Endothelial cell of umbilical vein (primary cell): ENCODE measurements around the gene HMGA1.

Experiments used
- EZH2 ChIP-seq: IDR thresholded peaks from 2 replicates; pipeline ENCODE4 v1.6.1; 2012; ENCODE audit warnings: borderline replicate concordance, low read depth, mild to moderate bottlenecking, moderate library complexity, low read length, inconsistent platforms; ENCODE audit not compliant: severe bottlenecking
- GATA2 ChIP-seq: IDR thresholded peaks from 2 replicates; pipeline ENCODE4 v1.7.0; 2011; ENCODE audit warnings: low read depth, mild to moderate bottlenecking, moderate library complexity, mixed read lengths, low read length; ENCODE audit not compliant: insufficient read length, insufficient read depth
- JUN ChIP-seq: IDR thresholded peaks from 2 replicates; pipeline ENCODE4 v1.6.1; 2011; ENCODE audit warnings: borderline replicate concordance, low read depth; ENCODE audit not compliant: insufficient read length, insufficient read depth
- MYC ChIP-seq: IDR thresholded peaks from one replicate; pipeline ENCODE4 v1.6.1; 2011; ENCODE audit warnings: mild to moderate bottlenecking, low read depth, low read length
- POLR2A ChIP-seq: IDR thresholded peaks from 2 replicates; pipeline ENCODE4 v1.6.1; 2012; ENCODE audit warnings: low read depth, mild to moderate bottlenecking, control low read depth, low read length
- POLR2AphosphoS5 ChIP-seq: IDR thresholded peaks from 2 replicates; pipeline ENCODE4 v1.6.1; 2012; ENCODE audit warnings: low read depth, mild to moderate bottlenecking, control low read depth, low read length, moderate library complexity; ENCODE audit not compliant: insufficient read depth
- TF ChIP-seq, protein P1 (sequence below), 2 donors: IDR thresholded peaks; 1 replicate in 1 of 2; 2 replicates in 1 of 2; pipeline ENCODE4 v1.5.1; 2011; ENCODE audit warnings: low read length in 2 of 2, mild to moderate bottlenecking in 2 of 2, moderate library complexity in 2 of 2, control low read depth in 1 of 2, inconsistent platforms in 1 of 2, low read depth in 1 of 2; ENCODE audit not compliant: insufficient read depth in 1 of 2; ENCODE audit errors: extremely low read depth in 1 of 2
- TF ChIP-seq, protein P2 (sequence below): IDR thresholded peaks from 2 replicates; pipeline ENCODE4 v1.6.1; 2011; ENCODE audit not compliant: insufficient read depth, insufficient read length

- TF ChIP-seq, protein P1, sequence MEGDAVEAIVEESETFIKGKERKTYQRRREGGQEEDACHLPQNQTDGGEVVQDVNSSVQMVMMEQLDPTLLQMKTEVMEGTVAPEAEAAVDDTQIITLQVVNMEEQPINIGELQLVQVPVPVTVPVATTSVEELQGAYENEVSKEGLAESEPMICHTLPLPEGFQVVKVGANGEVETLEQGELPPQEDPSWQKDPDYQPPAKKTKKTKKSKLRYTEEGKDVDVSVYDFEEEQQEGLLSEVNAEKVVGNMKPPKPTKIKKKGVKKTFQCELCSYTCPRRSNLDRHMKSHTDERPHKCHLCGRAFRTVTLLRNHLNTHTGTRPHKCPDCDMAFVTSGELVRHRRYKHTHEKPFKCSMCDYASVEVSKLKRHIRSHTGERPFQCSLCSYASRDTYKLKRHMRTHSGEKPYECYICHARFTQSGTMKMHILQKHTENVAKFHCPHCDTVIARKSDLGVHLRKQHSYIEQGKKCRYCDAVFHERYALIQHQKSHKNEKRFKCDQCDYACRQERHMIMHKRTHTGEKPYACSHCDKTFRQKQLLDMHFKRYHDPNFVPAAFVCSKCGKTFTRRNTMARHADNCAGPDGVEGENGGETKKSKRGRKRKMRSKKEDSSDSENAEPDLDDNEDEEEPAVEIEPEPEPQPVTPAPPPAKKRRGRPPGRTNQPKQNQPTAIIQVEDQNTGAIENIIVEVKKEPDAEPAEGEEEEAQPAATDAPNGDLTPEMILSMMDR (IDR thresholded peaks at IDR 0.05; ENCODE audit: extremely low read depth in 1 of 2, insufficient read depth in 1 of 2, low read depth in 1 of 2, low read length in 2 of 2), result no peak
- peak; percentile 57 for TF ChIP-seq POLR2A
- no peak for TF ChIP-seq JUN
- TF ChIP-seq POLR2AphosphoS5, result no peak
- TF ChIP-seq EZH2, result no peak
- TF ChIP-seq, protein P2, sequence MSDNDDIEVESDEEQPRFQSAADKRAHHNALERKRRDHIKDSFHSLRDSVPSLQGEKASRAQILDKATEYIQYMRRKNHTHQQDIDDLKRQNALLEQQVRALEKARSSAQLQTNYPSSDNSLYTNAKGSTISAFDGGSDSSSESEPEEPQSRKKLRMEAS, result no peak
- no peak for TF ChIP-seq GATA2
- TF ChIP-seq MYC, result no peak
Measured at GRCh38 chr6:34242252-34243130, 5.8 kb downstream of the HMGA1 start.
